ENCODE measurements around the gene CNP.

- TF ChIP-seq POLR2A (IDR thresholded peaks at IDR 0.05; ENCODE audit: low read depth, low read length) (no peak), TAF1 (IDR thresholded peaks at IDR 0.05; ENCODE audit: low read depth, low read length) (no peak), POLR2AphosphoS5 (IDR thresholded peaks at IDR 0.05; ENCODE audit: low read depth, low read length) (no peak), POU2F2 (IDR thresholded peaks at IDR 0.05; ENCODE audit: low read depth, low read length) (no peak), SPI1 (IDR thresholded peaks at IDR 0.05; ENCODE audit: low read depth, low read length) (no peak)
Observed at GRCh38 chr17:42002175-42002791, 35.7 kb downstream of the CNP start.
